ENCODE data around the gene UBAC2. TPM values are rescaled to one million over a fixed set of nuclear protein-coding genes. Genes with fewer than 3 reads are reported as not detected.
"Not testable (repeated sequence)": the region's sequence is repeated elsewhere in the genome, so short reads cannot be mapped to it uniquely, and the experiment has no call there.

Gene UBAC2
- polyA plus RNA-seq, 1 experiment, result 71.4 TPM

DNA sequence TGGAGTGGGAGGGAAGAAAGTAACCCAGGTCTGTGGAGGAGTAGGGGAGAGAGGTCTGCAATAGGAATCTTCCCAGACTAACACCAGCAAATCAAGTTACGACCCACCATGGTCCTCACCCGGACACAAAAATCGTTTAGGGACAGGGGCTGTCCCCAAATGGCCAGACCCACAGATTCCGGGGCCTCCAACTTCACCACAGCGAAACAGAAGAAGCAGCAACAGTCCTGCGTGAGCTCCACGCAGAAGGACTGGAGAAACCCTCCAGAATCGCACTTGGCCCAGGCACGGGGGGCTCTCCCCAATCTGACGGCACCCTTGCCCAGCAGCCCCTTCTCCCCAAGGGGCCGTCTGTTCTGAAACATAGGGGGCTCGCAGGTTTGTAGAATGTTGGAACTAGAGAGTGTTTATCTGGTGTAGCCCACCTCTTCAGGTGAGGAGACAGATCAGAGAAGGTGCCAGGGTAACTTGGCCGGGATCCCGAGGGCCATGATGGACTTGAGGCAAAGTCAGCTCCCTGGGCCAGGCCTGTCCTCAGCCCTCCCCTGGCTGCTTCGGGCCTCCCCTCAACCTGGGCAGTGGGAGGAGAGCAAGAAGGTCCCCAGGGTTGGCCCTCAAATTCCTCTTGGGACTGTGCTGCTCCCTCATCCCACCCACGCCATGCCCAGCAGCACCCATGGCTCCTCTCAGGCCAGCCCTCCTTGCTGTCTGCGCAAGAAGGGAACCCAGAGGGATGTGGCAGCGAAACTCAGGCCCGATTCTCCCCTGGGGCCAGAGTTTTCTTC lies 189.1 kb downstream of the UBAC2 start:
- TF ChIP-seq CTCF (IDR thresholded peaks at IDR 0.05; ENCODE audit: low read depth, low read length), result no peak
- DNase-seq (ENCODE audit: low read depth, low spot score), result no peak
- Histone ChIP-seq H3K27ac (ENCODE audit: low read depth, low read length) (no peak overlapping the region), H3K27me3 (ENCODE audit: control insufficient read depth, insufficient read depth, low read length) (no peaks in the 10 kb centered on the region), H3K9me3 (ENCODE audit: control insufficient read depth, insufficient read depth, low read length) (no peaks in the 10 kb centered on the region), H3K4me3 (ENCODE audit: low read depth, low read length) (no peak overlapping the region)
- POLR2A ChIA-PET, result no interaction called here
- CTCF ChIA-PET, result interaction anchor here (2.3 kb wide), 1 partner anchor 47 kb away, joined by 10 read pairs; no protein-coding TSS in a partner anchor

- no peak for DNase-seq (ENCODE audit: low read depth, low spot score)
- POLR2A ChIA-PET, result no interaction called here
- CTCF ChIA-PET, result no interaction called here
- no peak overlapping the region for H3K27ac ChIP-seq (ENCODE audit: low read depth, low read length)
- no peaks in the 10 kb centered on the region for H3K27me3 ChIP-seq (ENCODE audit: control insufficient read depth, insufficient read depth, low read length)
- no peaks in the 10 kb centered on the region for H3K9me3 ChIP-seq (ENCODE audit: control insufficient read depth, insufficient read depth, low read length)
- no peak for TF ChIP-seq CTCF (IDR thresholded peaks at IDR 0.05; ENCODE audit: low read depth, low read length)
- no peak overlapping the region for H3K4me3 ChIP-seq (ENCODE audit: low read depth, low read length)
These were observed 189.9 kb downstream of the UBAC2 start for GRCh38 chr13:99390601-99391000.

GRCh38 chr13:99391781-99392469 lies 191.3 kb downstream of the UBAC2 start:
- Histone ChIP-seq H3K27ac (ENCODE audit: low read depth, low read length) (no peak overlapping the region), H3K4me3 (ENCODE audit: low read depth, low read length) (no peak overlapping the region), H3K27me3 (ENCODE audit: control insufficient read depth, insufficient read depth, low read length) (peaks cover 4% of the 10 kb centered on the region), H3K9me3 (ENCODE audit: control insufficient read depth, insufficient read depth, low read length) (no peaks in the 10 kb centered on the region)
- POLR2A ChIA-PET, result no interaction called here
- CTCF ChIA-PET, result interaction anchor here (0.7 kb wide), 1 partner anchor 123 kb away, joined by 3 read pairs; no protein-coding TSS in a partner anchor
- DNase-seq (ENCODE audit: low read depth, low spot score), result no peak
- no peak for TF ChIP-seq CTCF (IDR thresholded peaks at IDR 0.05; ENCODE audit: low read depth, low read length)

GRCh38 chr13:99392470-99393135 lies 191.9 kb downstream of the UBAC2 start:
- no peak overlapping the region for H3K27ac ChIP-seq (ENCODE audit: low read depth, low read length)
- no peaks in the 10 kb centered on the region for H3K9me3 ChIP-seq (ENCODE audit: control insufficient read depth, insufficient read depth, low read length)
- POLR2A ChIA-PET, result no interaction called here
- peaks cover 4% of the 10 kb centered on the region for H3K27me3 ChIP-seq (ENCODE audit: control insufficient read depth, insufficient read depth, low read length)
- TF ChIP-seq CTCF (IDR thresholded peaks at IDR 0.05; ENCODE audit: low read depth, low read length), result no peak
- CTCF ChIA-PET, result no interaction called here
- DNase-seq (ENCODE audit: low read depth, low spot score), result no peak
- H3K4me3 ChIP-seq (ENCODE audit: low read depth, low read length), result no peak overlapping the region

DNA sequence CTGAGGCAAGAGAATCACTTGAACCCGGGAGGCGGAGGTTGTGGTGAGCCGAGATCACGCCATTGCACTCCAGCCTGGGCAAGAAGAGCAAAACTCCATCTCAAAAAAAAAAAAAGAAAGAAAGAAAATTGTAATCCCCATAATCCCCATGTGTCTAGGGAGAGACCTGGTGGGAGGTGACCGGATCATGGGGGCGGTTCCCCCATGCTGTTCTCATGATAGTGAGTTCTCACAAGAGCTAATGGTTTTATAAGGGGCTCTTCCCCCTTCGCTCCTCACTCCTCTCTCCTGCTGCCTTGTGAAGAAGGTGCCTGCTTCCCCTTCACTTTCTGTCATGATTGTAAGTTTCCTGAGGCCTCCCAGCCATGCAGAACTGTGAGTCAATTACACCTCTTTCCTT lies 192.7 kb downstream of the UBAC2 start:
- H3K27ac ChIP-seq (ENCODE audit: low read depth, low read length); H3K27me3 ChIP-seq (ENCODE audit: control insufficient read depth, insufficient read depth, low read length); POLR2A ChIA-PET; DNase-seq (ENCODE audit: low read depth, low spot score); H3K9me3 ChIP-seq (ENCODE audit: control insufficient read depth, insufficient read depth, low read length); H3K4me3 ChIP-seq (ENCODE audit: low read depth, low read length): not testable (repeated sequence)
- CTCF ChIA-PET, result interaction anchor here (0.7 kb wide), 1 partner anchor 45 kb away, joined by 4 read pairs; no protein-coding TSS in a partner anchor

All from AG04450 (cell line).